BLaER1 (cell line): Measurements from ENCODE around the gene TRIM24.
A peak's percentile ranks its signal among the peaks of the same experiment; 100 is the strongest.

ENCODE experiments used
- H3K27ac ChIP-seq: shearing (Covaris generic); formaldehyde crosslinking; 2 replicates; pipeline ENCODE4 v1.8.1; 2022
- H3K27me3 ChIP-seq: shearing (Covaris generic); formaldehyde crosslinking; 2 replicates; pipeline ENCODE4 v1.8.1; 2022
- H3K36me3 ChIP-seq: shearing (Covaris generic); formaldehyde crosslinking; 2 replicates; pipeline ENCODE4 v1.8.1; 2022
- H3K4me1 ChIP-seq: shearing (Covaris generic); formaldehyde crosslinking; 2 replicates; pipeline ENCODE4 v1.8.1; 2022
- H3K4me2 ChIP-seq: shearing (Covaris generic); formaldehyde crosslinking; 2 replicates; pipeline ENCODE4 v1.8.1; 2022
- H3K4me3 ChIP-seq: shearing (Covaris generic); formaldehyde crosslinking; 2 replicates; pipeline ENCODE4 v1.8.1; 2022
- H3K9ac ChIP-seq: shearing (Covaris generic); formaldehyde crosslinking; 2 replicates; pipeline ENCODE4 v1.8.1; 2022
- H3K9me3 ChIP-seq: shearing (Covaris generic); formaldehyde crosslinking; 2 replicates; pipeline ENCODE4 v1.8.1; 2022
- H4K20me1 ChIP-seq: shearing (Covaris generic); formaldehyde crosslinking; 2 replicates; pipeline ENCODE4 v1.8.1; 2022
- Cebpa-rat ChIP-seq: shearing (Covaris generic); IDR thresholded peaks from 2 replicates; pipeline ENCODE4 v1.8.1; 2022

The TRIM24 gene

GRCh38 chr7:138565071-138565450 lies 105.0 kb downstream of the TRIM24 start:
- Histone ChIP-seq H3K36me3 (peaks cover 100% of the 10 kb centered on the region), H3K9ac (no peak overlapping the region), H3K27ac (no peak overlapping the region), H4K20me1 (no peaks in the 10 kb centered on the region), H3K4me1 (no peaks in the 10 kb centered on the region), H3K27me3 (no peaks in the 10 kb centered on the region), H3K4me2 (no peak overlapping the region), H3K9me3 (peaks cover 83% of the 10 kb centered on the region), H3K4me3 (peak overlapping the region; percentile 42)
- no peak for TF ChIP-seq Cebpa-rat

DNA sequence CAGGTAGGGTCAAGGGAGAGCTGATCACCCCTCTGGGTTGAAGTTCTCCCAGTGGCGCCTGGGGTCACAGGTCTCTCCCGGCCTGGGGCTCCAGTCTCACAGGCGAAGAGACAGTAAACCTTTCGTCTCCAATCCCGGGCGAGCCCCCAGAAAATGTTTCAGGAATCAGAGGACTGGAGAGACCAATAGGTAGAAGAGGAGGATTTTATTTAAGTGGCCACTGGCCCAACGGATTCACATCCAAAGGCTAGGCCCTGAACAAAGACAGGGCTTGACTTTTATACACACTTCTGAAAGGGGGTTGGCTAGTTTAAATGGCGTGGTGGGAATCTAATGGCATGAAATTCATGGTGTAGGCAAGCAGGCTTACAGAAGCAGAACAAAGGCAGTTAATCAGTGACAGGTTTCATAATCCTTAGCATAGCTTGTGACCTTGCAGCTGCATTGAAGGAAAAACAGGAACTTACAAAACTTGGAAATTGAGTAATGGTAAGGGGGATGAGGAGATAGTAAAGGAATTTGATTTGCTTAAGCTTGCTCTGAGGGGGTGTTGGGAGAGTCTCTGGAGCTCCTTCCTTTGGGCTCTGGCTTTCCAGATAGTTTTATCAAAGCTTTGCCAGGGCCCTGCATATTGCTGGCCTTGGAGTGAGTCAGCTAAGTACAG lies 105.5 kb downstream of the TRIM24 start:
- no peak overlapping the region for H3K27ac ChIP-seq

DNA sequence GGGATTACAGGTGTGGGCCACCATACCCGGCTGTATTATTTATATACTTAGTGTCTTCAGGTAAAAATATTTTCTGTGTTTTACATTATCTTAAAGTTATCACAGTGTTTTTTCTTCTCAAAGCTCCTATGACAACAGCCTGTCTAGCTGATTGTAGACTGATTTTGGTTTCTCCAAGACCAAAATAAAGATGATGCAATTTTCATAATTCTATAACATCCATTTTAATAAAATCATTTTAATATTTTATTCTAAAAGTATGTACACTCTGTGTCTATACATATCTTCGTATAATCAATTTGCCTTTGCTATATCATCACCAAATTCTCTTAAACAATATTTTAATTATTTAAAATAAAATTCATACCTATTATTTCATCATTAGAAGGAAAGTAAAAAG lies 108.6 kb downstream of the TRIM24 start:
- no peak overlapping the region for H3K4me3 ChIP-seq
- H3K9me3 ChIP-seq, result peaks cover 47% of the 10 kb centered on the region
- no peak for TF ChIP-seq Cebpa-rat
- no peaks in the 10 kb centered on the region for H3K27me3 ChIP-seq
- H3K27ac ChIP-seq, result no peak overlapping the region
- H3K36me3 ChIP-seq, result peaks cover 98% of the 10 kb centered on the region
- H3K4me2 ChIP-seq, result no peak overlapping the region
- no peaks in the 10 kb centered on the region for H3K4me1 ChIP-seq
- no peaks in the 10 kb centered on the region for H4K20me1 ChIP-seq
- no peak overlapping the region for H3K9ac ChIP-seq

More for the DNA sequence above, 105.5 kb downstream of the TRIM24 start:
- no peak for TF ChIP-seq Cebpa-rat
- Histone ChIP-seq H3K4me3 (peak overlapping the region; percentile 42), H3K36me3 (peaks cover 100% of the 10 kb centered on the region), H3K9ac (no peak overlapping the region), H4K20me1 (no peaks in the 10 kb centered on the region), H3K27me3 (no peaks in the 10 kb centered on the region), H3K4me2 (no peak overlapping the region), H3K9me3 (peaks cover 77% of the 10 kb centered on the region), H3K4me1 (no peaks in the 10 kb centered on the region)

DNA sequence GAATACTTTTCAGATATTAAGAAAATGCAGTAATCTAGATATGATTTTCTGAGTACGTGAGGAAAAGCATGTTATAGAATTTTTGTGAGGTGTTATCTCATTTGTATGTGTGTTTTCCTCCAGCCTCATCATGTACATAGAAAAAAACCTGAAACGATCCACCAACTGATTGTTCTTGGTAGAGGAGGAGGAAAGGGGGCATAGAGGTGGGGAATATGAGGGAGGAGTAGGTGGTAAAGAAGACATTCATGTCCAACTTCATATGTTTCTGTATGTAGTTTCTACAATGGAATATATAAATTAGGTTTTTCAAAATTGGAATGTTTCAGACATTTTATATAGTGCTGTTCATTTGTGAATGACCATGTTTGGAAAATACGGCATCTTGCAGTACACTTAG lies 109.4 kb downstream of the TRIM24 start:
- Histone ChIP-seq H3K9me3 (peaks cover 39% of the 10 kb centered on the region), H3K9ac (no peak overlapping the region), H3K4me3 (no peak overlapping the region), H4K20me1 (no peaks in the 10 kb centered on the region), H3K27ac (no peak overlapping the region), H3K27me3 (no peaks in the 10 kb centered on the region), H3K4me2 (no peak overlapping the region), H3K36me3 (peaks cover 98% of the 10 kb centered on the region), H3K4me1 (no peaks in the 10 kb centered on the region)
- TF ChIP-seq Cebpa-rat, result no peak

- no peak overlapping the region for H3K4me2 ChIP-seq
- no peak for TF ChIP-seq Cebpa-rat
- peaks cover 94% of the 10 kb centered on the region for H3K36me3 ChIP-seq
- no peaks in the 10 kb centered on the region for H3K4me1 ChIP-seq
- H3K4me3 ChIP-seq, result no peak overlapping the region
- no peaks in the 10 kb centered on the region for H3K27me3 ChIP-seq
- H3K27ac ChIP-seq, result no peak overlapping the region
- H3K9me3 ChIP-seq, result peaks cover 29% of the 10 kb centered on the region
- no peaks in the 10 kb centered on the region for H4K20me1 ChIP-seq
- H3K9ac ChIP-seq, result no peak overlapping the region
These were observed 110.7 kb downstream of the TRIM24 start for GRCh38 chr7:138570715-138571114.

DNA sequence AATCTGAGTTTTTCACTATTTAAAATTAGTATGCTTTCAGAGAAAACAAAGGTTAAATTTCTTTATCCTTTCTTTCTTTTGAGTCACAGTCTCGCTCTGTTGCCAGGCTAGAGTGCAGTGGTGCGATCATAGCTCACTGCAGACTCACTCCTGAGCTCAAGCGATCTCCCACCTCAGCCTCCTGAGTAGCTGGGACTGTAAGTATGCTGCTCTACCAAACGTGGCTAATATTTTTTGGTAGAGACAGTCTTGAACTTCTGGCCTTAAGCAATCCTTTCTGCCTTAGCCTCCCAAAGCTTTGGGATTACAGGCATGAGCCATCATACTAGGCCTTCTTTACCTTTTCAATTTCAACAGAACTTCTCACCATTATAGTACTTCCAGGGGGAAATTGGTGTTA lies 113.7 kb downstream of the TRIM24 start:
- Histone ChIP-seq H3K4me1 (0 out of 2 replicates have a peak, but pooled peaks cover 7% of the 10 kb centered on the region), H3K4me2 (no peak overlapping the region), H3K4me3 (no peak overlapping the region), H3K9me3 (peaks cover 22% of the 10 kb centered on the region), H4K20me1 (no peaks in the 10 kb centered on the region), H3K36me3 (peaks cover 91% of the 10 kb centered on the region), H3K27ac (no peak overlapping the region), H3K9ac (no peak overlapping the region), H3K27me3 (no peaks in the 10 kb centered on the region)
- TF ChIP-seq Cebpa-rat, result no peak

DNA sequence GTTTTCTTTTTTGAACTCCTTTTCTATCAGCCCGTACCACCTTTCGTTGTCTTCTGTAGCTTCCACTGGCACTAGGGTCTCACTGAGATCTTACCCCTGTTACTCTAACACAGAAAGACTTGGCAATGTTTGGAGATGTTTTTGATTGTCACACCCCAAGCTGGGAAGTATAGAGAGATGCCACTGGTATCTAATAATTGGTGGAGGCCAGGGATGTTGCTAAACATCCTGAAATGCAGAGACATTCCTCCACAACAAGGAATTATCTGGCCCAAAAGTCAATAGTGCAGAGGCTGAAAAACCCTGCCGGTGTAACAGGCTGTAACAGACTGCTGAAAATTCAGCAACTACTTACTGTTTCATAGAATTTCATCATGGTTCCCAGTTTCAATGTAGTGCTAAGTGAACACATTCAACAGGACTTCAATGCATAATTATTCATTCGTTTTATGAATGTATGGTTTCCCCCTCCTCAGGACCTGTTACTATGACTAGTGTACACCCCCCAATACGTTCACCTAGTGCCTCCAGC lies 115.9 kb downstream of the TRIM24 start:
- Histone ChIP-seq H3K9ac (no peak overlapping the region), H3K27me3 (no peaks in the 10 kb centered on the region), H3K4me1 (0 out of 2 replicates have a peak, but pooled peaks cover 7% of the 10 kb centered on the region), H3K4me2 (no peak overlapping the region), H3K36me3 (peaks cover 91% of the 10 kb centered on the region), H3K27ac (no peak overlapping the region), H3K9me3 (peaks cover 22% of the 10 kb centered on the region), H4K20me1 (no peaks in the 10 kb centered on the region), H3K4me3 (no peak overlapping the region)
- TF ChIP-seq Cebpa-rat, result no peak

GRCh38 chr7:138579136-138579535 lies 119.1 kb downstream of the TRIM24 start:
- H3K36me3 ChIP-seq, result peaks cover 93% of the 10 kb centered on the region
- no peak overlapping the region for H3K4me3 ChIP-seq
- H3K4me1 ChIP-seq, result 0 out of 2 replicates have a peak, but pooled peaks cover 7% of the 10 kb centered on the region
- no peaks in the 10 kb centered on the region for H3K27me3 ChIP-seq
- H3K9ac ChIP-seq, result no peak overlapping the region
- H3K9me3 ChIP-seq, result peaks cover 22% of the 10 kb centered on the region
- TF ChIP-seq Cebpa-rat, result no peak
- H4K20me1 ChIP-seq, result no peaks in the 10 kb centered on the region
- no peak overlapping the region for H3K27ac ChIP-seq
- no peak overlapping the region for H3K4me2 ChIP-seq

DNA sequence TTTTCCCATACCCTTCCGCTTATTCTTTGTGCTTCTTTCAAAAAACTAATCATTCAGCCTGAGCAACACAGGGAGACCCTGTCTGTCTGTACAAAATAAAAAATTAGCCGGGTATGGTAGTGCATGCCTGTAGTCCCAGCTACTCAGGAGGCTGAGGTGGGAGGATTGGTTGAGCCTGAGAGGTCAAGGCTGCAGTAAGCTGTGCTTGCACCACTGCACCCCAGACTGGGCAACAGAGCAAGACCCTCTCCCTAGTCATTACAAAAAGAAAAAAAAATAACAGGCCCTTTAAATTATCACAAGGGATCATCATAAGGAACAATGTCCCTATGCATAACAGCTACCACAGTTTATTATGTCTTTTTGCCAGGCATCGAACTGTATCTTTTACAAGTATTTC lies 119.6 kb downstream of the TRIM24 start:
- Histone ChIP-seq H3K9me3 (peaks cover 22% of the 10 kb centered on the region), H3K4me3 (no peak overlapping the region), H3K27ac (no peak overlapping the region), H3K27me3 (no peaks in the 10 kb centered on the region), H3K36me3 (peaks cover 93% of the 10 kb centered on the region), H3K4me2 (no peak overlapping the region), H3K4me1 (0 out of 2 replicates have a peak, but pooled peaks cover 7% of the 10 kb centered on the region), H4K20me1 (no peaks in the 10 kb centered on the region), H3K9ac (no peak overlapping the region)
- TF ChIP-seq Cebpa-rat, result no peak

DNA sequence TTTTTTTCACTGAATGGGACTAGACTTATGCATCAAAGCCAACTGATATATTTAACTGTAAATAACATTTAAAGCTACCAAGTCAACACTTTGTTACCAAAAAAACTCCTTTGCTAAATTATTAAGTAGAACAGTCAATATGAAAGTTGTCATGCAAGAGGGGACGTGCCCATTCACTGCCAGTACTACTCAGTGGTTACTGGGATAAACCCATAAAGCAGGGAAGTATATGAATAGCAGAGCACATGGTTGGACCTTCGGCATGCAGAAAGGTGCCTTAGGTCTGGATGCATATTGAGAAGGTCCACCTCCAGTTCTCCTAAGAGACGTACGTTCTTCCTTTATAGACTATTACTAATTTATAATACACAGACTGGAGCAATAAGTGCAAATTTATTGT lies 121.0 kb downstream of the TRIM24 start:
- H3K9me3 ChIP-seq, result peaks cover 16% of the 10 kb centered on the region
- H3K36me3 ChIP-seq, result peaks cover 96% of the 10 kb centered on the region
- H3K9ac ChIP-seq, result no peak overlapping the region
- 0 out of 2 replicates have a peak, but pooled peaks cover 7% of the 10 kb centered on the region for H3K4me1 ChIP-seq
- no peak for TF ChIP-seq Cebpa-rat
- no peak overlapping the region for H3K4me3 ChIP-seq
- H3K27ac ChIP-seq, result no peak overlapping the region
- no peaks in the 10 kb centered on the region for H3K27me3 ChIP-seq
- H3K4me2 ChIP-seq, result no peak overlapping the region
- H4K20me1 ChIP-seq, result no peaks in the 10 kb centered on the region
